ENCODE results near the gene ATRNL1.

GRCh38 chr10:115976342-115976741, 883.2 kb downstream of the ATRNL1 start:
- TF ChIP-seq, protein P1, sequence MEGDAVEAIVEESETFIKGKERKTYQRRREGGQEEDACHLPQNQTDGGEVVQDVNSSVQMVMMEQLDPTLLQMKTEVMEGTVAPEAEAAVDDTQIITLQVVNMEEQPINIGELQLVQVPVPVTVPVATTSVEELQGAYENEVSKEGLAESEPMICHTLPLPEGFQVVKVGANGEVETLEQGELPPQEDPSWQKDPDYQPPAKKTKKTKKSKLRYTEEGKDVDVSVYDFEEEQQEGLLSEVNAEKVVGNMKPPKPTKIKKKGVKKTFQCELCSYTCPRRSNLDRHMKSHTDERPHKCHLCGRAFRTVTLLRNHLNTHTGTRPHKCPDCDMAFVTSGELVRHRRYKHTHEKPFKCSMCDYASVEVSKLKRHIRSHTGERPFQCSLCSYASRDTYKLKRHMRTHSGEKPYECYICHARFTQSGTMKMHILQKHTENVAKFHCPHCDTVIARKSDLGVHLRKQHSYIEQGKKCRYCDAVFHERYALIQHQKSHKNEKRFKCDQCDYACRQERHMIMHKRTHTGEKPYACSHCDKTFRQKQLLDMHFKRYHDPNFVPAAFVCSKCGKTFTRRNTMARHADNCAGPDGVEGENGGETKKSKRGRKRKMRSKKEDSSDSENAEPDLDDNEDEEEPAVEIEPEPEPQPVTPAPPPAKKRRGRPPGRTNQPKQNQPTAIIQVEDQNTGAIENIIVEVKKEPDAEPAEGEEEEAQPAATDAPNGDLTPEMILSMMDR (IDR thresholded peaks at IDR 0.05; ENCODE audit: low read depth, low read length, poor library complexity, severe bottlenecking) = no peak
- TF ChIP-seq EZH2phosphoT487 (IDR thresholded peaks at IDR 0.05; ENCODE audit: borderline replicate concordance, low read length) = no peak

All from DOHH2 (cell line).